Fibroblast of the aortic adventitia (primary cell): Measurements from ENCODE around the gene SLC31A2. TPM values are rescaled to one million over a fixed set of nuclear protein-coding genes. Genes with fewer than 3 reads are reported as not detected.

Source experiments
- DNase-seq: peaks from one replicate; pipeline ENCODE4 v3.0.0-alpha.2; 2010; ENCODE audit warnings: low read depth
- H3K4me3 ChIP-seq: 2 replicates; pipeline ENCODE4 v1.5.1; 2011; ENCODE audit warnings: low read depth, mild to moderate bottlenecking, control low read depth, low read length, moderate library complexity
- total RNA-seq: library from RNA; depleted of rRNA; stranded (reverse); fragments of >200 nt; gene quantifications from 2 replicates; pipeline ENCODE4 v1.2.3, GENCODE V29; 2012; ENCODE audit warnings: low replicate concordance
- TF ChIP-seq, protein P1 (sequence below): IDR thresholded peaks from 2 replicates; pipeline ENCODE4 v1.5.1; 2011; ENCODE audit warnings: mild to moderate bottlenecking, low read length, control low read depth, inconsistent platforms; ENCODE audit not compliant: insufficient read depth

SLC31A2 gene
- total RNA-seq, 1 donor, result 8.0 TPM

DNA sequence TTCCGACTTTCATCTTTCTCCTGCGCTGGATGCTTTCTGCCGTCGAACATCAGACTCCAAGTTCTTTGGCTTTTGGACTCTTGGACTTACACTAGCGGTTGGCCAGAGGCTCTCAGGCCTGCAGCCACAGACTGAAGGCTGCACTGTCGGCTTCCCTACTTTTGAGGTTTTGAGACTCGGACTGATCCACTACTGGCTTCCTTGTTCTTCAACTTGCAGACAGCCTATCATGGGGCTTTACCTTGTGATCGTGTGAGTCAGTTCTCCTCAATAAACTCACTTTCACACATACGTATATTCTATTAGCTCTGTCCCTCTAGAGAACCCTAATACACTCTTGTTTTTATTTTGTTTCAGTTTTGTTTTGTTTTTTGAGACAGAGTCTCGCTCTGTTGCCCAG, 60.0 kb downstream of the SLC31A2 start:
- TF ChIP-seq, protein P1, sequence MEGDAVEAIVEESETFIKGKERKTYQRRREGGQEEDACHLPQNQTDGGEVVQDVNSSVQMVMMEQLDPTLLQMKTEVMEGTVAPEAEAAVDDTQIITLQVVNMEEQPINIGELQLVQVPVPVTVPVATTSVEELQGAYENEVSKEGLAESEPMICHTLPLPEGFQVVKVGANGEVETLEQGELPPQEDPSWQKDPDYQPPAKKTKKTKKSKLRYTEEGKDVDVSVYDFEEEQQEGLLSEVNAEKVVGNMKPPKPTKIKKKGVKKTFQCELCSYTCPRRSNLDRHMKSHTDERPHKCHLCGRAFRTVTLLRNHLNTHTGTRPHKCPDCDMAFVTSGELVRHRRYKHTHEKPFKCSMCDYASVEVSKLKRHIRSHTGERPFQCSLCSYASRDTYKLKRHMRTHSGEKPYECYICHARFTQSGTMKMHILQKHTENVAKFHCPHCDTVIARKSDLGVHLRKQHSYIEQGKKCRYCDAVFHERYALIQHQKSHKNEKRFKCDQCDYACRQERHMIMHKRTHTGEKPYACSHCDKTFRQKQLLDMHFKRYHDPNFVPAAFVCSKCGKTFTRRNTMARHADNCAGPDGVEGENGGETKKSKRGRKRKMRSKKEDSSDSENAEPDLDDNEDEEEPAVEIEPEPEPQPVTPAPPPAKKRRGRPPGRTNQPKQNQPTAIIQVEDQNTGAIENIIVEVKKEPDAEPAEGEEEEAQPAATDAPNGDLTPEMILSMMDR, result no peak
- H3K4me3 ChIP-seq, result no peak overlapping the region
- DNase-seq, result no peak

Other genes with a start within 250 kb of the SLC31A2 start
- gene ZNF883, start 138.8 kb upstream of the SLC31A2 start, total RNA-seq, result 4.3 and 4.4 TPM in 2 replicates
- 0.82 and 3.6 TPM in 2 replicates for gene ZFP37, start 94.3 kb upstream of the SLC31A2 start, total RNA-seq
- 10.5 and 27.7 TPM in 2 replicates for gene FKBP15, start 70.3 kb downstream of the SLC31A2 start, total RNA-seq
- gene SLC31A1, start 70.5 kb downstream of the SLC31A2 start, total RNA-seq, result 15.2 and 32.9 TPM in 2 replicates
- gene CDC26, start 124.6 kb downstream of the SLC31A2 start, total RNA-seq, result 57.1 and 124 TPM in 2 replicates
- 24.0 and 25.9 TPM in 2 replicates for gene PRPF4, start 124.7 kb downstream of the SLC31A2 start, total RNA-seq
- gene RNF183, start 152.4 kb downstream of the SLC31A2 start, total RNA-seq, result not detected in 2 replicates
- 0.33 and 2.4 TPM in 2 replicates for gene WDR31, start 189.3 kb downstream of the SLC31A2 start, total RNA-seq
- gene BSPRY, start 198.5 kb downstream of the SLC31A2 start, total RNA-seq, result not detected in 2 replicates
- 7.8 and 9.5 TPM in 2 replicates for gene HDHD3, start 226.0 kb downstream of the SLC31A2 start, total RNA-seq